ENCODE measurements around the gene PPP1R12B. TPM values are rescaled to one million over a fixed set of nuclear protein-coding genes. Genes with fewer than 3 reads are reported as not detected.

Gene PPP1R12B
- total RNA-seq, 4 donors from 2014 or later, result 38.8 to 127 (median 85.9) TPM

DNA sequence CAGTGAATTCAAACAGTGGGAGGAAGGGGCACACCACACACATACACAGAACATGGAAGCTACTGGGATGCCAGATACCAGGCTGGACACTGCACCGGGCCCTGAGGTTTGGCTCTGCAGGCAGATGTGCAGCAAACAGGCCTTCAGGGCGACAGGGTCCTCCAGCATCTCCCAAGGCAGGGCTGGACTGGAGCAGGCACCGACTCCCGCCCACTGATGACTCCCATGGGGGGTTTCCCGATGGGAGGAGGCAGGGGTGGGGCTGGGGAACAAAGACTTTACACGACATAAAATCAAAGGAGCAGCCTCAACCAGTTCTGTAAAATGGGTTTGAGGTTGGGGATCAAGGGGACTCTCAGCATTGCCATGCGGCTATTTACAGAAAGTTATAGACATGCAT lies 243.6 kb downstream of the PPP1R12B start:
- TF ChIP-seq CTCF (IDR thresholded peaks at IDR 0.05; ENCODE audit: low read depth), result no peak

- TF ChIP-seq CTCF (IDR thresholded peaks at IDR 0.05; ENCODE audit: low read depth), result no peak
Observed at GRCh38 chr1:202593845-202594244, 245.3 kb downstream of the PPP1R12B start.

GRCh38 chr1:202596638-202597037 lies 248.1 kb downstream of the PPP1R12B start:
- no peak for TF ChIP-seq CTCF (IDR thresholded peaks at IDR 0.05; ENCODE audit: low read depth)

DNA sequence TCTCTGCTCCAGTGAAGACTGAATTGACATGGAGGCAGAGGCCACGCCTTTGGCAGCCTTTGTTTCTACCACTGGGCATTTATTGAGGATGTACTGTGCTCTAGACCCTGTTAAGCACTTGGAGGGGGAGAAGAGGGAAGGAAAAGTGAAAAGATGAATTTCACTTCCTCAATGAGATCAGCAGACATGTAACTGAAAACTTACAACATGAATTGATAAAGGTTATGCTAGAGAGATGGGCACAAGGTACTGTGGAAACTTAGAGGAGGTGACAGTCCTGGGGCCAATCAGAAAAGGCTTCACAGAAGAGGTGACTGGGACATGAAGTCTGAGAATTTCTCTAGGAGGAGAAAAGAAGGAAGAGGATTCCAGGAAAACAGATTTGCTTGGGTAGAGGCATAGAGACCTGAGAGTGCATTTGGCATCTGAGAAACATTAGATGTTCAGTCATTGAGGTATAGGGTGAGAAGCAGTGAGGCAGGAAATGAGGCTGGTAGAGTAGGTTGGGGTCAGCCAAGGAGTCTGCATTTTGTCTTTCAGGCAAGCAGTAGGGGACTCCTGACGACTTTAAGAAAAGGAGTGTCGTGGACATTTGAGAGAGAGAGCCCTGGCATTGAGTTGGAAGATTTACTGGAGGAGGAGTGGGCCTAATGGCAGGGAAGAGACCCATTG lies 248.7 kb downstream of the PPP1R12B start:
- TF ChIP-seq CTCF (IDR thresholded peaks at IDR 0.05; ENCODE audit: low read depth), result no peak

DNA sequence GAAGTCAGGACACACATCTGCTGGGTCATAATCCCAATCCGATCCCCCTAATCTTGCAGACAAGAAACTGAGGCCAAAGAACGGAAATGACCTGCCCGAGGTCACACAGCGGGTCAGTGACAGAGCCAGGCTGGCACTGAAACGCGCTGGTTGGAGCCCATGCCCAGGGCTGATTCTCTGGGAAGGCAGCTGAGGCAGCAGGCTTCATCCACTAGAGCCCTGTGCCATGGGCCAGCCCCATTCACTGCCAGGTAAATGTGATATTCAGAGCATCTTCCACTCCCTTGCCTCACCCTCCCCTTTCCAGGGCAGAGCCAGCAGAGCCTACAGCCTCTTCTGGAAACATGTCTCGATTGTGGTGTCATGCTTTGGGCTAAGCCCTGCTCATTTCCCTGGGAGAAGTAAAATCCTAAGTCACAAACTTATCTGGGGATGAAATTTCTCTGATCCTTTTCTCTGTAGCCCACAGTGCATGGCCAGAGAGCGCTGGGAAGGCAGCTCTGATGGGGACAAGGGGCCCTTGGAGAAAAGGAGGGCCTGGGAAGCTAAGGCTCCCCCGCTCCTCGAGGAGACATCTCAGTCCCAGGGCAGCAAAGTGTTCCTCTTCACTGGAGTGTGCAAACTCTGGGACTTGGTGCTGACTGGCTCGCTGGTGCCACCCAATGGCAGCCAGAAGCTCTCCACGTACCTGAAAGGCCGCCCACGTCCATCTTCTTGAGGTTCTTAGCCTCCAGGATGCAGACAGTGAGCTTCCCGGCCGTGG lies 251.4 kb downstream of the PPP1R12B start:
- no peak for TF ChIP-seq CTCF (IDR thresholded peaks at IDR 0.05; ENCODE audit: low read depth)

DNA sequence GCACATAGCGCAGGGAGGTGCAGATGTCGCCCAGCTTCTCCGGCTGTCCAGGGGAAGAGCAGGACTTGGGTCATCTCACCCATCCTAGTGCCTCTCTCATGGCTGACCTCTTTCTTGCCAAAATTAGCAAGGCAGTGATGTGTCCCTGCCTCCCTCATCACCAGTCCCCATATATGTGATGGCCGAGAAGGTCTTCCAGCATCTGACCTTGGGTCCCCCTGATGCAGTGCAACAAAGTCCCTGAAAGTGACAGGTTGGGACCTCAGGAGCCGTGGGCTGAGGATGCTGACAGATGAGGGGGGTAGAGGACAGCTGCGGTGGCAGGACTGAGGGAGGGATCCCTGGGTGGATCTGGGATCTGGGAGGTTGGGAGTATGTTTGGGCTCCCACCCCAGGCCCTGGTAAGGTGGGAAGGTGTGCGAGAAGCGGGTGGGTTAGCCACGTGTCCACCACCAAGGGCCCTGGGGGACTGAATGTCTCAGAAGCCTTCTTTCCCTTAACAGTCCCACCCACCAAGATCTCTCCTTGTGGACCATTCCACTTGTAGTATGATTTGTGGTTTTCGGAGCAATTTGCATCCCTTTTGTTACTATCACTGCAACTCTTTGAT lies 252.0 kb downstream of the PPP1R12B start:
- TF ChIP-seq CTCF (IDR thresholded peaks at IDR 0.05; ENCODE audit: low read depth), result no peak

DNA sequence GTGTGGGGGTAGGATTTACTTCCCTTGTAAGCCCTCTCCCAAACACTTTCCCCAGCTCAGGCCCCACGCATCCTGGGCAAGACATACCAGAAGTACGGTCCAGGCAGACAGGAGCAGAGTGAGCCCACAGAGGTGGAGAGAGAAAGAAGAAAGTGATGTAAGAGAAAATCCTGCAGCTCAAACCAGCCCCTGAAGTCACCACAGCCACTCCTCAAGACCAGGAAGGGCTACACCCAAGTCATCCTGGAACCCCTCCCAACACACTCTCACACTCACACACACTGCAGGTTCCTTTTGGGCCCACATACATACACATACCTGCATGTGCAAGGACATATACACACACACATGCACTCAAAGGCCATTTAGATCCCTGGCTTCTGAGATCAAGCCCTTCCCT lies 254.9 kb downstream of the PPP1R12B start:
- no peak for TF ChIP-seq CTCF (IDR thresholded peaks at IDR 0.05; ENCODE audit: low read depth)

All from subcutaneous adipose tissue (tissue), 4 donors.